Duodenal mucosa (tissue), 2 donors: ENCODE measurements around the gene CDC42SE2.
"Not testable (repeated sequence)": the region's sequence is repeated elsewhere in the genome, so short reads cannot be mapped to it uniquely, and the experiment has no call there.

ENCODE experiments used
- H3K27ac ChIP-seq: one replicate; pipeline ENCODE4 v1.7.0; 2013; ENCODE audit warnings: low read depth, low read length
- H3K27me3 ChIP-seq, 2 donors: one replicate each; pipeline ENCODE4 v1.7.0; 2013; ENCODE audit warnings: low read length in 2 of 2, control low read depth in 1 of 2; ENCODE audit not compliant: insufficient read depth in 2 of 2, control insufficient read depth in 1 of 2
- H3K36me3 ChIP-seq, 2 donors: one replicate each; pipeline ENCODE4 v1.7.0; 2013; ENCODE audit warnings: low read length in 2 of 2, control low read depth in 1 of 2; ENCODE audit not compliant: insufficient read depth in 2 of 2, control insufficient read depth in 1 of 2
- H3K4me1 ChIP-seq, 2 donors: one replicate each; pipeline ENCODE4 v1.7.0; 2013; ENCODE audit warnings: low read length in 2 of 2, control low read depth in 1 of 2; ENCODE audit not compliant: insufficient read depth in 2 of 2, control insufficient read depth in 1 of 2
- H3K4me3 ChIP-seq, 2 donors: one replicate each; pipeline ENCODE4 v1.7.0; 2013; ENCODE audit warnings: low read length in 2 of 2, low read depth in 1 of 2
- H3K9ac ChIP-seq, 2 donors: one replicate each; pipeline ENCODE4 v1.7.0; 2013; ENCODE audit warnings: low read length in 2 of 2, low read depth in 1 of 2
- H3K9me3 ChIP-seq, 2 donors: one replicate each; pipeline ENCODE4 v1.7.0; 2013; ENCODE audit warnings: low read length in 2 of 2, control low read depth in 1 of 2; ENCODE audit not compliant: control insufficient read depth in 1 of 2

Gene CDC42SE2

GRCh38 chr5:131368866-131369265 lies 105.0 kb downstream of the CDC42SE2 start:
- H3K27me3 ChIP-seq: no peaks in the 10 kb centered on the region
- H3K9me3 ChIP-seq: no peaks in the 10 kb centered on the region
- H3K4me1 ChIP-seq: peaks cover 0 to 4% of the 10 kb centered on the region in 2 donors
- no peaks in the 10 kb centered on the region for H3K36me3 ChIP-seq
- H3K4me3 ChIP-seq: no peak overlapping the region
- no peak overlapping the region for H3K9ac ChIP-seq
- H3K27ac ChIP-seq: no peak overlapping the region

- H3K9me3 ChIP-seq: no peaks in the 10 kb centered on the region
- no peaks in the 10 kb centered on the region for H3K36me3 ChIP-seq
- H3K4me1 ChIP-seq: peaks cover 2% of the 10 kb centered on the region in 2 donors
- H3K4me3 ChIP-seq: no peak overlapping the region
- no peak overlapping the region for H3K27ac ChIP-seq
- no peak overlapping the region for H3K9ac ChIP-seq
- H3K27me3 ChIP-seq: no peaks in the 10 kb centered on the region
These were observed 105.7 kb downstream of the CDC42SE2 start for GRCh38 chr5:131369558-131369957.

GRCh38 chr5:131371835-131372234 lies 108.0 kb downstream of the CDC42SE2 start:
- no peak overlapping the region for H3K27ac ChIP-seq
- H3K4me3 ChIP-seq: no peak overlapping the region

GRCh38 chr5:131373265-131373664 lies 109.4 kb downstream of the CDC42SE2 start:
- no peak overlapping the region for H3K27ac ChIP-seq
- H3K4me1 ChIP-seq: peaks cover under 1 to 13% of the 10 kb centered on the region in 2 donors
- no peak overlapping the region for H3K9ac ChIP-seq

More at GRCh38 chr5:131371835-131372234, 108.0 kb downstream of the CDC42SE2 start:
- Histone ChIP-seq H3K4me1 (peaks cover 0 to 5% of the 10 kb centered on the region in 2 donors), H3K9ac (no peak overlapping the region), H3K36me3 (no peaks in the 10 kb centered on the region), H3K27me3 (no peaks in the 10 kb centered on the region), H3K9me3 (no peaks in the 10 kb centered on the region)

GRCh38 chr5:131375351-131375750 lies 111.5 kb downstream of the CDC42SE2 start:
- H3K27ac ChIP-seq: no peak overlapping the region
- peaks cover 10 to 21% of the 10 kb centered on the region in 2 donors for H3K4me1 ChIP-seq

More at GRCh38 chr5:131373265-131373664, 109.4 kb downstream of the CDC42SE2 start:
- Histone ChIP-seq H3K4me3 (no peak overlapping the region), H3K9me3 (no peaks in the 10 kb centered on the region), H3K36me3 (no peaks in the 10 kb centered on the region), H3K27me3 (no peaks in the 10 kb centered on the region)

GRCh38 chr5:131377346-131377745 lies 113.5 kb downstream of the CDC42SE2 start:
- Histone ChIP-seq H3K27ac (no peak overlapping the region), H3K27me3 (no peaks in the 10 kb centered on the region), H3K4me3 (no peak overlapping the region), H3K9ac (no peak overlapping the region), H3K4me1 (peaks cover 28 to 37% of the 10 kb centered on the region in 2 donors), H3K9me3 (no peaks in the 10 kb centered on the region), H3K36me3 (no peaks in the 10 kb centered on the region)

More at GRCh38 chr5:131375351-131375750, 111.5 kb downstream of the CDC42SE2 start:
- H3K4me3 ChIP-seq: no peak overlapping the region
- no peak overlapping the region for H3K9ac ChIP-seq
- no peaks in the 10 kb centered on the region for H3K36me3 ChIP-seq
- no peaks in the 10 kb centered on the region for H3K9me3 ChIP-seq
- H3K27me3 ChIP-seq: no peaks in the 10 kb centered on the region

GRCh38 chr5:131377785-131378325 lies 114.0 kb downstream of the CDC42SE2 start:
- no peak overlapping the region for H3K9ac ChIP-seq
- no peaks in the 10 kb centered on the region for H3K9me3 ChIP-seq
- H3K4me3 ChIP-seq: no peak overlapping the region
- no peaks in the 10 kb centered on the region for H3K27me3 ChIP-seq
- H3K27ac ChIP-seq: no peak overlapping the region
- peaks cover 28 to 41% of the 10 kb centered on the region in 2 donors for H3K4me1 ChIP-seq
- H3K36me3 ChIP-seq: no peaks in the 10 kb centered on the region

- H3K27me3 ChIP-seq: no peaks in the 10 kb centered on the region
- H3K9ac ChIP-seq: peak overlapping the region in 1 of 2 donors; percentile 45
- H3K4me1 ChIP-seq: peaks cover 28 to 41% of the 10 kb centered on the region in 2 donors
- no peak overlapping the region for H3K4me3 ChIP-seq
- H3K36me3 ChIP-seq: no peaks in the 10 kb centered on the region
- no peaks in the 10 kb centered on the region for H3K9me3 ChIP-seq
- H3K27ac ChIP-seq: peak overlapping the region; percentile 53
These were observed 115.1 kb downstream of the CDC42SE2 start for GRCh38 chr5:131378721-131379541.

- Histone ChIP-seq H3K36me3 (no peaks in the 10 kb centered on the region), H3K9me3 (no peaks in the 10 kb centered on the region), H3K4me1 (peaks cover 28 to 38% of the 10 kb centered on the region in 2 donors), H3K9ac (no peak overlapping the region), H3K4me3 (no peak overlapping the region), H3K27ac (peak overlapping the region; percentile 53), H3K27me3 (no peaks in the 10 kb centered on the region)
These were observed 115.9 kb downstream of the CDC42SE2 start for GRCh38 chr5:131379723-131380122.

GRCh38 chr5:131380238-131380637 lies 116.4 kb downstream of the CDC42SE2 start:
- H3K4me1 ChIP-seq: peaks cover 28 to 37% of the 10 kb centered on the region in 2 donors
- not testable (repeated sequence) for H3K27me3 ChIP-seq, H3K36me3 ChIP-seq, H3K9me3 ChIP-seq, H3K9ac ChIP-seq, H3K4me3 ChIP-seq
- peak overlapping the region; percentile 53 for H3K27ac ChIP-seq
